ENCODE results near the gene SLC35G6. TPM values are rescaled to one million over a fixed set of nuclear protein-coding genes. Genes with fewer than 3 reads are reported as not detected.

SLC35G6 gene
- total and polyA plus RNA-seq, 4 donors = not detected

GRCh38 chr17:7477392-7478275, 3.6 kb upstream of the SLC35G6 start:
- Histone ChIP-seq H3K27ac (ENCODE audit: low read depth in 1 of 2, low read length in 2 of 2) (peak overlapping the region; percentile 96 to 97), H3K9me3 (ENCODE audit: control insufficient read depth in 4 of 4, low read length in 3 of 4) (no peaks in the 10 kb centered on the region), H3K4me3 (ENCODE audit: low read depth in 1 of 3, low read length in 3 of 3) (peak overlapping the region in 2 of 3 donors; percentile 63 to 96), H3K36me3 (ENCODE audit: control insufficient read depth in 4 of 4, insufficient read depth in 3 of 4, low read depth in 1 of 4, low read length in 3 of 4) (no peaks in the 10 kb centered on the region), H3K4me1 (ENCODE audit: control insufficient read depth in 4 of 4, insufficient read depth in 4 of 4, low read length in 3 of 4) (peaks cover 13 to 53% (median 37%) of the 10 kb centered on the region in 4 donors), H3K9ac (ENCODE audit: low read depth in 1 of 2, low read length in 2 of 2) (peak overlapping the region in 1 of 2 donors; percentile 12), H3K27me3 (ENCODE audit: control insufficient read depth in 4 of 4, insufficient read depth in 4 of 4, low read length in 3 of 4) (no peaks in the 10 kb centered on the region)
- DNase-seq (ENCODE audit: low spot score) = peak; percentile 50
- no peak for TF ChIP-seq FOXA2 (IDR thresholded peaks at IDR 0.05)
- TF ChIP-seq TAF1 (conservative IDR thresholded peaks at IDR 0.05) = no peak
- no peak for TF ChIP-seq ATF3 (IDR thresholded peaks at IDR 0.05)
- no peak for TF ChIP-seq ZBTB33 (IDR thresholded peaks at IDR 0.05)
- TF ChIP-seq EGR1 (IDR thresholded peaks at IDR 0.05; ENCODE audit: low read depth in 2 of 2) = no peak
- no peak for TF ChIP-seq FOXA1 (IDR thresholded peaks at IDR 0.05)
- TF ChIP-seq JUND (IDR thresholded peaks at IDR 0.05) = no peak
- TF ChIP-seq HNF4G (IDR thresholded peaks at IDR 0.05) = no peak
- no peak for TF ChIP-seq HNF4A (conservative IDR thresholded peaks at IDR 0.05)
- no peak for TF ChIP-seq CTCF (IDR thresholded peaks at IDR 0.05; ENCODE audit: low read depth, low read length, missing input control)
- TF ChIP-seq MAX (IDR thresholded peaks at IDR 0.05) = no peak
- no peak for TF ChIP-seq YY1 (IDR thresholded peaks at IDR 0.05)
- no peak for TF ChIP-seq RAD21 (IDR thresholded peaks at IDR 0.05)
- WGBS = 64% methylated on average over 26 of the region's 26 CpGs

- peak overlapping the region; percentile 96 to 97 for H3K27ac ChIP-seq (ENCODE audit: low read depth in 1 of 2, low read length in 2 of 2)
- H3K4me1 ChIP-seq (ENCODE audit: control insufficient read depth in 4 of 4, insufficient read depth in 4 of 4, low read length in 3 of 4) = peaks cover 15 to 56% (median 41%) of the 10 kb centered on the region in 4 donors
- H3K27me3 ChIP-seq (ENCODE audit: control insufficient read depth in 4 of 4, insufficient read depth in 4 of 4, low read length in 3 of 4) = no peaks in the 10 kb centered on the region
- WGBS = 29% methylated on average over 40 of the region's 40 CpGs
- peak overlapping the region; percentile 60 to 96 (median 63) for H3K4me3 ChIP-seq (ENCODE audit: low read depth in 1 of 3, low read length in 3 of 3)
- H3K9ac ChIP-seq (ENCODE audit: low read depth in 1 of 2, low read length in 2 of 2) = peak overlapping the region; percentile 42 to 66
- H3K9me3 ChIP-seq (ENCODE audit: control insufficient read depth in 4 of 4, low read length in 3 of 4) = no peaks in the 10 kb centered on the region
- TF ChIP-seq NR2F2 (IDR thresholded peaks at IDR 0.05) (no peak), FOXA1 (IDR thresholded peaks at IDR 0.05) (no peak), HNF4G (IDR thresholded peaks at IDR 0.05) (no peak), SP1 (IDR thresholded peaks at IDR 0.05) (no peak), RXRA (IDR thresholded peaks at IDR 0.05) (no peak), HNF4A (conservative IDR thresholded peaks at IDR 0.05) (no peak), JUND (IDR thresholded peaks at IDR 0.05) (no peak), ATF3 (IDR thresholded peaks at IDR 0.05) (no peak), FOXA2 (IDR thresholded peaks at IDR 0.05) (no peak), YY1 (IDR thresholded peaks at IDR 0.05) (no peak), CTCF (IDR thresholded peaks at IDR 0.05; ENCODE audit: low read depth, low read length, missing input control) (no peak), RAD21 (IDR thresholded peaks at IDR 0.05) (no peak)
- peak; percentile 70 for DNase-seq (ENCODE audit: low spot score)
- no peaks in the 10 kb centered on the region for H3K36me3 ChIP-seq (ENCODE audit: control insufficient read depth in 4 of 4, insufficient read depth in 3 of 4, low read depth in 1 of 4, low read length in 3 of 4)
Observed at GRCh38 chr17:7478276-7479212, 2.7 kb upstream of the SLC35G6 start.

Measured in liver (tissue), 9 donors.